ENCODE data around the gene PTPRK. TPM values are rescaled to one million over a fixed set of nuclear protein-coding genes. Genes with fewer than 3 reads are reported as not detected.

PTPRK gene
- total RNA-seq, 4 donors from 2014 or later, result 26.7 to 47.5 (median 41.4) TPM

DNA sequence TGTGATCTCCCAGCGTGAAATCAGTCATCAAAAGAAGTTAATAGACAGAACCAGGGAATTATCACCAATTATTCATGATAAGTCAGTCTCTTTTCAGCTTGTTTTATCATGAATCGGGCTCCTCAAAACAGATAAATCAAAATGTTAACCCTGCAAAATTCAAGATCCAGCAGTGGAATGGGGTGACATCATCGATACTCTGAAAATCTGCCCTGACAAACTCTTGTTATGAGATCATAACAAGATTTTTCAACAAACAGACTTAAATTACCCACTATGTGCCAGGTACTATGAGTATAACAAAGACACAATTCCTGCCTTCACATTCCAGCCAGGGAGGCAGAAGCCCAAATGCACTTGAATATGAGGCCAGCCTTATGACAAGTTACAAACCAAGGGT lies 64.4 kb downstream of the PTPRK start:
- 84 to 89% methylated on average over 3 of the region's 3 CpGs for WGBS, 2 donors
- TF ChIP-seq, protein P1, sequence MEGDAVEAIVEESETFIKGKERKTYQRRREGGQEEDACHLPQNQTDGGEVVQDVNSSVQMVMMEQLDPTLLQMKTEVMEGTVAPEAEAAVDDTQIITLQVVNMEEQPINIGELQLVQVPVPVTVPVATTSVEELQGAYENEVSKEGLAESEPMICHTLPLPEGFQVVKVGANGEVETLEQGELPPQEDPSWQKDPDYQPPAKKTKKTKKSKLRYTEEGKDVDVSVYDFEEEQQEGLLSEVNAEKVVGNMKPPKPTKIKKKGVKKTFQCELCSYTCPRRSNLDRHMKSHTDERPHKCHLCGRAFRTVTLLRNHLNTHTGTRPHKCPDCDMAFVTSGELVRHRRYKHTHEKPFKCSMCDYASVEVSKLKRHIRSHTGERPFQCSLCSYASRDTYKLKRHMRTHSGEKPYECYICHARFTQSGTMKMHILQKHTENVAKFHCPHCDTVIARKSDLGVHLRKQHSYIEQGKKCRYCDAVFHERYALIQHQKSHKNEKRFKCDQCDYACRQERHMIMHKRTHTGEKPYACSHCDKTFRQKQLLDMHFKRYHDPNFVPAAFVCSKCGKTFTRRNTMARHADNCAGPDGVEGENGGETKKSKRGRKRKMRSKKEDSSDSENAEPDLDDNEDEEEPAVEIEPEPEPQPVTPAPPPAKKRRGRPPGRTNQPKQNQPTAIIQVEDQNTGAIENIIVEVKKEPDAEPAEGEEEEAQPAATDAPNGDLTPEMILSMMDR (IDR thresholded peaks at IDR 0.05), result no peak
- no peak for TF ChIP-seq POLR2A (IDR thresholded peaks at IDR 0.05)
- no peak overlapping the region for H3K4me3 ChIP-seq (ENCODE audit: low read depth, poor library complexity, severe bottlenecking)
- intact Hi-C loops (cut with DNase I; ENCODE audit: low total_unique reads), result no loop called here
- no peak for DNase-seq (ENCODE audit: low spot score in 2 of 2)

DNA sequence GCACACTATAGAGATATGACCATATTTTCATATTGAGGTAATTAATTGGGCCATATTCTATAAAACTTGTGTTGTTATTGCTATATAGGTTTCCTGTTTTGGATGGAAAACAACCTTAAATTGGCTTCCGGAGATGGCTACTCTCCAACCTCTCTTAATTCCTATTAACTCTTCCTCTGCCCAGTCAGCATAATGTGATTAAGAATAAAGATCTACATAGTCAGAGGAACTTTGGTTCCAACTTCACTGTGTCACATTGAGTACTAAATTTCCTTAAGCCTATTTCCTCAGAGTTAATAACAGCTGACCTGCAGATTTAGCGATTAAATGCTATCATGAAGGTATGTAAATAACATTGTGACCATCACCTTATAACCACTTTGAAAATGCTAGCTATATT lies 67.7 kb downstream of the PTPRK start:
- TF ChIP-seq, protein P1 (IDR thresholded peaks at IDR 0.05), result no peak
- TF ChIP-seq POLR2A (IDR thresholded peaks at IDR 0.05), result no peak
- intact Hi-C loops (cut with DNase I; ENCODE audit: low total_unique reads), result no loop called here
- no peak overlapping the region for H3K4me3 ChIP-seq (ENCODE audit: low read depth, poor library complexity, severe bottlenecking)
- 67 to 71% methylated on average over 2 of the region's 2 CpGs for WGBS, 2 donors
- no peak for DNase-seq (ENCODE audit: low spot score in 2 of 2)

DNA sequence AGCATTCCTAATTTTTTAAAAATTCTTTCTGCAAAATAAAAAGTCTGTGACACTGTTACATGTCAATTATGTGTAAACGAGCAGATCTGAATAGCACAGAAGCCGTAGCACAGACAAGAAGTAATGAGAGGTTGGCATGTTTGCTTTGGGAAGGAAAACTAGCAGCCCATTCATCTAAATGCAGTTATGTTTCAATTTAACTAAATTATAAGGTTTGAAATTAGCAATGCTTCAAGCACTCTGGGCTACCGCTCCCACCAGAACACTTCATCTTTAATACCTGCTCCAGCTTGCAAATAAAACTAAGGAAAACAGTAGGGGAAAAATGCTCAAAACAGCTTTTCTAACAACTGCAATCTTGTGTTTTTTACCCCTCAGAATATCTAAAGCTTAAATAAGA lies 73.9 kb downstream of the PTPRK start:
- no peak for DNase-seq (ENCODE audit: low spot score in 2 of 2)
- WGBS, 2 donors, result 75 to 76% methylated on average over 3 of the region's 3 CpGs
- intact Hi-C loops (cut with DNase I; ENCODE audit: low total_unique reads), result no loop called here
- TF ChIP-seq, protein P1 (IDR thresholded peaks at IDR 0.05), result no peak
- H3K4me3 ChIP-seq (ENCODE audit: low read depth, poor library complexity, severe bottlenecking), result no peak overlapping the region

DNA sequence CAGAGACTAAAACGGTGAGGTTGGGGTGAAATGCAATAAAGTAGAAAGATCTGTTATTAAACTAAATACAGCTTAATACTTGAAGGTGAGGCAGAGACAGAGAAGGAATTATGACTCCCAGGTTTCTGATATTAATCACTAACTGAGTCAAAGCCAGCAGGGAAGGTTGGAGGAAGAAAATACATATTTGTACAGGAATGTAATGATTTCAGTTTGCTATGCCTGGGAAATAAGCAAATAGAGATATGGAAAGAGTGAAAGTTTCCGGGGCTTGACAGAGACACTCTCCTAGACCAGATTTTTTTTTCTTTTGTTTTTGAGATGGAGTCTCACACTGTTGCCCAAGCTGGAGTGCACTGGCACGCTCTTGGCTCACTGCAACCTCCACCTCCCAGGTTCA lies 76.8 kb downstream of the PTPRK start:
- no peak overlapping the region for H3K4me3 ChIP-seq (ENCODE audit: low read depth, poor library complexity, severe bottlenecking)
- 80 to 87% methylated on average over 3 of the region's 3 CpGs for WGBS, 2 donors
- intact Hi-C loops (cut with DNase I; ENCODE audit: low total_unique reads), result no loop called here
- no peak for DNase-seq (ENCODE audit: low spot score in 2 of 2)
- no peak for TF ChIP-seq POLR2A (IDR thresholded peaks at IDR 0.05)
- TF ChIP-seq, protein P1 (IDR thresholded peaks at IDR 0.05), result no peak

DNA sequence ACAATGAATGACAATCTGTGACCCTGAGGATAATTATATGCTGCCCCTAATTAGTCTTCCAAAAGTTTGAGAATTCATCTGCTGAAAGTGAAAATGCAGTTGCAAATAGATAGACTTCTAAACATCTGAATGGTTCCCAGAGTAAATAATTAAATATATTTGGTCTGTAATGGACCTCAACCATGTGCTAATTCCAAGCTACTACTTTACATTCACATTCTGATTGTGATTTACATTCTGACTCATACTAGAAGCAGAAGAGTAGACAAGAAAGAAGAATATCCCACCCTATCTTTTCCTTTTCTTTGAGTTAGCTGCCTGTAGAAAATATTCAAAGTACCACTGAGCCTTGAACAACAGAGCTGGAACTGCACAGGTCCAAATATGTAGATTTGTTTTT lies 80.8 kb downstream of the PTPRK start:
- no peak for DNase-seq (ENCODE audit: low spot score in 2 of 2)
- TF ChIP-seq, protein P1 (IDR thresholded peaks at IDR 0.05), result no peak
- TF ChIP-seq POLR2A (IDR thresholded peaks at IDR 0.05), result no peak
- intact Hi-C loops (cut with DNase I; ENCODE audit: low total_unique reads), result no loop called here
- no peak overlapping the region for H3K4me3 ChIP-seq (ENCODE audit: low read depth, poor library complexity, severe bottlenecking)

DNA sequence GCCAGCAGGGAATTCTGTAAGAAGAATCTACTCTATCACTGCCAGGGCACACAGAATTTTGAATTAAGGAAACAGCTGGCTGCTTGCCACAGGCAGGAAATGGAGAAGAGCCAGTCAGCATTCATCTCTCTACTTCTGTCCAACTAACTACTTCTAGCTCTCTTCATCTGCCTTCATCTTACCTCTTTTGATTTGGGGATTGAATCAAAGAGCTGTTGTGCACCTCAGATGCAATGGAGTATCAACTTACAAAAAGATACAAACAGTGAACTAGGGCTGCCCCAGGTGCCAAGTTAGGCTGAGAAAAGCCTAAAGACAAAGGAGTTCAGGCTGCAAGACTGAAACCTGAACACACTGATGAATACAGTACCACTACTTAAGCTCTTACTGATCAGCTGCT lies 82.0 kb downstream of the PTPRK start:
- TF ChIP-seq POLR2A (IDR thresholded peaks at IDR 0.05), result no peak
- TF ChIP-seq, protein P1 (IDR thresholded peaks at IDR 0.05), result no peak
- intact Hi-C loops (cut with DNase I; ENCODE audit: low total_unique reads), result no loop called here
- DNase-seq (ENCODE audit: low spot score in 2 of 2), result no peak
- H3K4me3 ChIP-seq (ENCODE audit: low read depth, poor library complexity, severe bottlenecking), result no peak overlapping the region

Data from lower leg skin (tissue), 4 donors.